ENCODE measurements around the gene MBD2.
A peak's percentile ranks its signal among the peaks of the same experiment; 100 is the strongest.
"Not testable (repeated sequence)": the region's sequence is repeated elsewhere in the genome, so short reads cannot be mapped to it uniquely, and the experiment has no call there.

Gene MBD2, protein sequence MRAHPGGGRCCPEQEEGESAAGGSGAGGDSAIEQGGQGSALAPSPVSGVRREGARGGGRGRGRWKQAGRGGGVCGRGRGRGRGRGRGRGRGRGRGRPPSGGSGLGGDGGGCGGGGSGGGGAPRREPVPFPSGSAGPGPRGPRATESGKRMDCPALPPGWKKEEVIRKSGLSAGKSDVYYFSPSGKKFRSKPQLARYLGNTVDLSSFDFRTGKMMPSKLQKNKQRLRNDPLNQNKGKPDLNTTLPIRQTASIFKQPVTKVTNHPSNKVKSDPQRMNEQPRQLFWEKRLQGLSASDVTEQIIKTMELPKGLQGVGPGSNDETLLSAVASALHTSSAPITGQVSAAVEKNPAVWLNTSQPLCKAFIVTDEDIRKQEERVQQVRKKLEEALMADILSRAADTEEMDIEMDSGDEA

GRCh38 chr18:54224379-54225014 lies at the start of gene MBD2:
TSS of gene MBD2 (minus strand) at chr18:54224669. CDS start at chr18:54224559, 110 bp downstream.
- peak; percentile 81 for DNase-seq

DNA sequence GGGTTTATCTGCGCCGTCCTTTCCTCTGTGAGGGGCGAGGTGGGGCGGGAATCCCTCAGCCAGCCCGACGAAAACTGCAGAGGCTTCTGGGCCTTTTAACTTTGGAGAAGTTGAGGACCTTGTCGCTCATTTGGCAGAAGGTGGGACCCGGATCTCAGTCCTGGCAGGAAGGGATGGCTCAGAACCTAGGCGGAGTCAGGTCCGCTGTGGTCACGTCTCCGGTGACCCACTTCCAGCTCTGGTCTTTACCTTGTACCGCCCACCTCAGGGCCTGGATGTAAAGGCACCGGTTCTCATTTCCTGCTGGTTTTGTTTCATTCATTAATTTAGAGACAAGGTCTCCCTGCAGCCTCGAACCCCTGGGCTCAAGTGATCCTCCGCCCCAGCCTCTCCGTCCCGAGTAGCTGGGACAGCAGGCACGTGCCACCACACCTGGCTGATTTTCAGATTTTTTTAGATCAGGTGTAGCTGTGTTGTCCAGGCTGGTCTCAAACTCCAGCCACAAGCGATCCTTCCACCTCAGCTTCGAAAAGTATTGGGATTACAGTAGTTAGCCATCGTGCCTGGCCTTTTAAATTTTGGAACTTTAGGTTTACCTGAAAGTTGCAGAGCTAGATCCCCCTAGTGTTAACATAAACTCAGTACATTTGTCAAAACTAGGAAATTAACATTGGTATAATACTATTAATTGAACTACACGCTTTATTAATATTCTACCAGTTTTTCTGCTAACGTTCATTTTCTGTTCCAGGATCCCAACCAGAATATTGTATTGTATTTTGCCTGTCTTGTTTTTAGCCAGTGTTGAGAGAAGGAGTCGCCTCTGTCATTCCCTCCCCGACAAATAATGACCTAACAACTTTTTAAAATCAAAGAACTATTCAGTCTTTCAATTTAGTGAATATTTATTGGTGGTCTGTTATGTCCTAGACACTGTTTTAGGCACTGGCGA lies 45.7 kb upstream of the MBD2 start:
- peak; percentile 53 for DNase-seq

DNA sequence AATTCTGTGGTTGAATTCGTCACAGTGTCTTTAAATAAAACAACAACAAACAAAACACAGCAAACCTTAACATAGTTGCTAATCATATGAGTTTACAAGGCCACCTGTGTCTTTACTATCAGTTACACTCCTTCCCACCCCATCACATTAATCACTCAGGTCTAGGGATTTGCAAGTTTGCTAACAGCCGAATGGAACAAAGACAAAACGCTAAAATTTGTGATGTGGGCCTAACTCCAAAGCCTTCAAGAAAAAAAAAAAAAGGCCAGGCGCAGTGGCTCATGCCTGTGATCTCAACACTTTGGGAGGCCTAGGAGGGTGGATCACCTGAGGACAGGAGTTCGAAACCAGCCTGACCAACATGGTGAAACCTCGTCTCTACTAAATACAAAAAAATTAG lies 44.3 kb upstream of the MBD2 start:
- DNase-seq: no peak

DNA sequence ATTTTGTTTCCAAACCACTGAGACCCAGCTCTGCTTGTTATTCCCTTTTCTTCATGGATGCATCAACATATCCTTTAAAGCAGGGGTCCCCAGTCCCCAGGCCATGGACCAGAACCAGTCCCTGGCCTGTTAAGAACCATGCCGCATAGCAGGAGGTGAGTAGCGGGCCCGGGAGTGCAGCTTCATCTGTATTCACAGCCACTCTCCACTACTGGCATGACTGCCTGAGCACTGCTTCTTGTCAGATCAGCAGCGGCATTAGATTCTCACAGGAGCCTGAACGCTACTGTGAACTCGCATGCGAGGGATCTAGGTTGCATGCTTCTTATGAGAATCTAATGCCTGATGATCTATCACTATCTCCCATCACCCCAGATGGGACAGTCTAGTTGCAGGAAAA lies 43.2 kb upstream of the MBD2 start:
- no peak for DNase-seq

- no peak for DNase-seq
These were observed 39.5 kb upstream of the MBD2 start for GRCh38 chr18:54263904-54264336.

DNA sequence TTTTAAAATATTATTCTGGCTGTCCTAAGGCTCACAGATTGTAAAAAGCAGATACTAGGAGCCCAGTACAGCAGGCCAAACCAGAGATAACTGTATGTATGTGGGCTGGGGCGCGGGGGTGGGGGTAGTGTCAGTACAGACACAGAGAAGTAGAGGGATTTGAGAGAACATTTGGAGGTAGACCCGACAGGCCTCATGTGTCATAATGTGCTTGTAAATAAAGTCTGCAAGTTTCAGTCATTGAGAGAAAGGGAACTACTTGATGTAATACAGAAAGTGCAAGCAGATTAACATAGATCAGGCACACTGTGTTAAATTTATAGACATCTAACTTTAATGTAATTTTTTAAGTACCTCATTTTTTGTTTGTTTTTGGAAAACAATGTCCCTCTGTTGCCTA lies 37.4 kb upstream of the MBD2 start:
- no peak for DNase-seq

DNA sequence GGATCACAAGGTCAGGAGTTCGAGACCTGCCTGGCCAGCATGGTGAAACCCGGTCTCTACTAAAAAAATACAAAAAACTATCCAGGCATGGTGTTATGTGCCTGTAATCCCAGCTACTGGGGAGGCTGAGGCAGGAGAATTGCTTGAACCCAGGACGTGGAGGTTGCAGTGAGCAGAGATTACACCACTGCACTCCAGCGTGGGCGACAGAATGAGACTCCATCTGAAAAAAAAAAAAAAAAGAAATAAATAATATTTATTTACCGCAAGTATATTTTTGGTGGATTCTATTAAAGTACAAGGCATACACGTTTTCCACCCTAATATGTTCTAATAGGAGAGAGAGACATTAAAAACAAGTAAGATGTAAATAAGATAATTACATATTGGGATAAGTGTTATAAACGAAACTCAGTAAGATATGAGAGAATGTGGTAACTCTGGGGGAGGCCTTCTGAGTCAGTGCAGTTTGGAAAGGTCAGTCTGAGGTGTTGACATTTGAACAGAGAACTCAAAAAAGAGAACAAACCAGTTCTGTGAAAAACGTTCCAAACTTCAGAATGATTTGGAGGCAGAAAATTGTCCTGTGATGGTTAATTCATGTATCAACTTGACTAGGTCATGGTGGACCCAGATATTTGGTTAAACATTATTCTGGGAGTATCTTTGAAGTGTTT lies 36.1 kb upstream of the MBD2 start:
- DNase-seq: no peak

DNA sequence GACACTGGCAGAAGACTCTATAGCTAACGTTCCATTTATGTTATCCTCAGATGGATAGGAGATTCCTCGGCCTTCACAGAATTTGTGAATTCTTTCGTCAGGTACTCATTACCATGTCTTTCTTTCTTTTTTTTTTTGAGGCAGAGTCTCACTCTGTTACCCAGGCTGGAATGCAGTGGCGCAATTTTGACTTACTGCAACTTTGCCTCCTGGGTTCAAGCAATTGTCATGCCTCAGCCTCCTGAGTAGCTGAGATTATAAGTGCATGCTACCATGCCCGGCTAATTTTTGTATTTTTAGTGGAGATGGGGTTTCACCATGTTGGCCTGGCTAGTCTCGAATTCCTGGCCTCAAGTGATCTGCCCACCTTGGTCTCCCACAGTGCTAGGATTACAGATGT lies 33.3 kb upstream of the MBD2 start:
- not testable (repeated sequence) for DNase-seq

- DNase-seq: no peak
These were observed 32.5 kb upstream of the MBD2 start for GRCh38 chr18:54257015-54257414.

DNA sequence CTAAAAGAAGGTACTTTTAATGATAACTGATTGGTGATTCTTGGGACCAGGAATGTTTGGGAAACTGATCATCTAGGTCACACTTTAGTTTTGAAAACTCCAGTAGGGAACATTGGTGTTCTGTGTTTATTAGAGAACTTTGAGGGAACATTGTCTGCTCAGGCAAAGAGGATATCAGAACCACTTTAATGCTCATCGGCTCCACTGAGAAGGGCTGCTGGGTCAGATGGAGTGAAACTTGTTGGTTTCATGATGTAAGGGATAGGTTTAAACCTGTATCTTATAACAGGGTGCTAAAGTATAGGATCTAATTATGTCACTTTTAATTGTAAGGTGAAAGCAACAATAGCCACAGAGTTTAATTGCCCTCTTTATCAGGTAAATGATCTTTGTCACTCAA lies 30.7 kb upstream of the MBD2 start:
- no peak for DNase-seq

- DNase-seq: peak; percentile 51
These were observed 29.8 kb upstream of the MBD2 start for GRCh38 chr18:54254265-54254758.

GRCh38 chr18:54251606-54252390 lies 27.3 kb upstream of the MBD2 start:
- DNase-seq: no peak

DNA sequence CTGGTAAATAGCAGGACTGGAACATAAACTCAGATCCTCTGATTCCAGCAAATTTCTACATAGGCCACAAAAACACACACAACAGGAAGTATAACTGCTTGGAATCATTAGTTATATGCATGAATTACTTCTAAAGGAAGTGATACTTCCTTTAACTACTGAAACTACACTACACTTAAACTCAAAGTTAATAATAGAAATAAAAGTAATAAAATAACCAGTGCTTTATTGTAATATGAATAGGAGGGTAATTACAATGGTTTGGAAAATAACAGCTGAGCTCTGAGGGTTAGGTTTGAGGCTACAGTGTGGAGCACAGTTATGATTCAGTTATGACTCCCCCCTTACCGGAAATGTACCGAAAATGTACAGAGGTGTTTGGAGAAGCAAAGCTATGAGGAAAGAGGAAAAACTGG lies 26.4 kb upstream of the MBD2 start:
- DNase-seq: no peak

GRCh38 chr18:54247511-54248175 lies 23.2 kb upstream of the MBD2 start:
- DNase-seq: no peak

GRCh38 chr18:54242327-54242726 lies 17.9 kb upstream of the MBD2 start:
- DNase-seq: no peak

DNA sequence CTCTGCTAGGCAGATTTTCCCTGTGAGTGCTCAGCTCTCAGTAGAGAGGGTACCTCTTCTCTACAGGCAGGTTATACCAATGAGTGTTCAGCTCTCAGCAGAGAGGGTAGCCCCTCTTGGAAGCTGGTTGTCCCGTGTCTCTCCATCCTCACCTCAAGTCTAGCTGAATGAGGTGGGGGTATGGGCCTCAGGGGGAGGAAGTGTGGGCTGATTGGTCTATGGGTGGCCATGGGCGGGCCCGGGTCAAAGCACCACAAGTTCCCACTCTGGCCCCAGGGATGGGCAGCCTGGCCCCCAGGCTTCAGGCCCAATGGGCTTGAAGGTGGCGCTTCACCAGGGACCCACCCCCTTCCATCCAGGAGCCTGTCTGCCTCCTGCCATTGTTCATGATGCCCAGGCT lies 17.0 kb upstream of the MBD2 start:
- no peak for DNase-seq

GRCh38 chr18:54240629-54241107 lies 16.2 kb upstream of the MBD2 start:
- DNase-seq: no peak

GRCh38 chr18:54239601-54240000 lies 15.1 kb upstream of the MBD2 start:
- DNase-seq: no peak

- no peak for DNase-seq
These were observed 14.6 kb upstream of the MBD2 start for GRCh38 chr18:54239091-54239490.

DNA sequence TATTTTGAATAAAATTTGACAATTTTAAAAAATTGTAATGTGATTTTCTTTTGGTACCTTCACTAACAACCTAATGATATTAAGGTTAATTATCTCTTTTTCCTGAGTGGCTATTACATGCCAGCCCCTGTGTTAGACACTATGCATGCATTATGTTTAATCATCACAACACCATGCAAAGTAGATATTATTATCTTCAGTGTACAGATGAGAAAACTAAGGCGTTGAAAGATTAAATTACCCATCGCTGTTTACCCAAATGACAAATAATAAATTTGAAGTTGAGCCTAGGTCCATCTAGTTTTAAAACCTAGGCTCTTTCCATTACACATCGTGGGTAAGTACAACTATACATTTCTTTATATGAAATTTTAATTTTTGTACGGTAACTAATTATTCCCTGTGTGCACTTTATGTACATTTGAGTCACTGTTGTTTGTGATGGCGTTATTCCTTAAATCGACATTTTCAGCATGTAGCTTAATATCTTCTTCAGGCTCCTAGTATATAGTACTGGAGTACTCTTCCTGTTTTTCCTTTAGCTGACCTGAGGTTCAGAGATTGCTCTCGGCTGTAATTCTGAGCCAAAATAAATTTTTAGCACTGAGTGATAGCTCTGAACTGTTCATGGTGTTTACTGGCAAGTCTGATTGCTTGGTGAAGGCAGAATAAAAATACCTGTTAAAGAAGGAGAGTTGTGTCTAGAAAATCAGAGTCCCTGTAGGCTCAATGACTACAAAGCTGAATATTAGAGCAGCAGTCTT lies 13.9 kb upstream of the MBD2 start:
- DNase-seq: no peak

All from kidney glomerular epithelial cell (primary cell).